Amniotic epithelial cell (primary cell): Measurements from ENCODE around the gene CDC25C.
"Not testable (repeated sequence)": the region's sequence is repeated elsewhere in the genome, so short reads cannot be mapped to it uniquely, and the experiment has no call there.

Experiments
- DNase-seq: peaks from one replicate; pipeline ENCODE4 v3.0.0-alpha.2; 2010; ENCODE audit warnings: low read depth

Gene CDC25C

GRCh38 chr5:138275895-138276294 lies 55.7 kb downstream of the CDC25C start:
- DNase-seq = no peak

GRCh38 chr5:138275379-138275782 lies 56.2 kb downstream of the CDC25C start:
- no peak for DNase-seq

DNA sequence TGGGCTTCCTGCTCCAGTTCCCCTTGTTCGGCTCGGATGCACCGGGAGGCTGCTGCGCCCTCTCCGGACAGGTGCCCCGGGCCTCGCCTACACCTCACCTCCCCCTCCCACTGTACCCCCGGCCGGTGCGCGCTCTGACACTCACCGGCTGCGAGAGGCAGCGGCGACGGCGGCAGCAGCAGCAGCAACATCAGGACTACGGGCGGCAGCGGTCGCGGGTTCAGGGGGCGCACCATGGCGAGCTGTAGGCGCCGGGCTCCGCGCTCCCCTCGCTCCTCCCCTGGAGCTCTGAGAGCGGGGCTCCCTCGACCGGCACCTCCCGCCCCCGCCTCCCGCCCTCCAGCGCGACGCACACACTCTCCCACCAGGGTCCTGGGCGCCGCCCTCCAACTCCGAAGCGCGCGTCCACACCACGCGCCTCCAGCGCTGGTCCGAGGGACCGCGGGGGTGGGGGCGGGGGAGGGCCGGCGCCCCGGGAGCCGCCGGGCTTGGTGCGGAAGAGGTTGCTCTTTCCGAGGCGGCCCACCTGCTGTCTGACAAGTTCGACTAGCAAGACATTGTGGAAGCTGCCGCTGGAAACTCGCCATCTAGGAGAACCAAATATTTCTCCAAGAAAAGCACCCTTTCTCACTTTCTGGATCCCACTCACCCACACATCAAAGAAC lies 57.3 kb downstream of the CDC25C start, which contains the start of gene GFRA3:
GFRA3 (minus strand) TSS at position 433 of the 665 bp plus-strand sequence; CDS start at position 236, 197 bp downstream.
- no peak for DNase-seq

DNA sequence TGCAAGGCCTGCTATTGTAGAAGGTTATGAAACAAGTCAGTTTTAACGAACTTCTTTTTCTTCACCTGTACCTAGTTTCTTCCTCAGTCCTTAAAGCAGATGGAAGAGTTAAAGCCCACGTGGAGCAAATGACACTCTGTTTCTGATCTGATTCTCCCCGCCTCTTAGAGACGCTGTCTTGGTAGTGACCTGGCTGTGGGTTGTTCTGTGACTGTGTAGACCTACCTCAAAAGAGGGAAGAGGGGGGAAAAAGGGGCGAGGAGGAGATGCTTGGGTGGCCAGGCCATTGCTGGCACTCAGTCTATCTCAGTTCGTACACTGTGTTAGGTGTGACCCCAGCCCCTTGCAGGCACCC lies 57.8 kb downstream of the CDC25C start:
- DNase-seq = no peak

- DNase-seq = no peak
Measured at GRCh38 chr5:138272681-138273080, 58.9 kb downstream of the CDC25C start.

GRCh38 chr5:138271281-138271680 lies 60.3 kb downstream of the CDC25C start:
- no peak for DNase-seq

DNA sequence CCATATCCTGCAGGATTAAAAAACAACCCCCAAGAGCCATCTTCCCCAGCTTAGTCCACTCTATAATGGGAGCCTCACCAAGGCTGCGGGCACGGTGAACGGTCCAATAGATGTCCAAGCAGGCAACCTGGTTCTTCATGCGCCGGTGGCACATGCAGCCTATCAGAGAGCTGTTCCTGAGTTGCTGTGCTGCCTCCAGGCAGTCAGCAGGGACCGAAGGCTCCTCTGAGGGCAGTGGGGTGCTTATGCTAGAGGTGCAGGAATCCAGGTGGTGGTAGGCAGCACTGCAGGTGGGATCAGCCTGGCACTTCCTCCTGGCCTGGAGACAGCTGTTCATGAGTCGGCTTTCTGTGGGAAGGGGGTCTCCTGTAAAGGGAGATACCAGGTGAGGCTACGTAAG lies 67.4 kb downstream of the CDC25C start:
- DNase-seq = no peak

DNA sequence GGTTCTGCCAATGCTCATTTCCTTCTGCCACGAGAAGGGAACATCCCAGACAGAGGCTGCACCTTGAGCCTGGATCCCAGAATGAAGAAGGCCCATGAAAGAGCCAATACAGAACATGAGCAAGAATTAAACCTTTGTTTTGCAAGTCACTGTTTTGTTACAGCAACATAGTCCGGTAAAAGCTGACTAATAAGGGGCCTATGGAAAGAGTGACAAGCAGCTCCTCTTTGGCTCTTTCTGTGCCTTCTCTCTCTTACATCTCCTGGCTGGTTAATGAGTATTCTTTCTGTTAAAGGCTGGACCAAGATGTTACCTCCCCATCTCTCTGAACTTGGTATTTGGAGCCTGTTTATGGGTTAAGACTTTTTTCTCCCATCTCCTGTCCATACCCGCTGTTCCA lies 68.0 kb downstream of the CDC25C start:
- DNase-seq = no peak

GRCh38 chr5:138258704-138259292 lies 72.8 kb downstream of the CDC25C start:
- DNase-seq = no peak

GRCh38 chr5:138257583-138257982 lies 74.0 kb downstream of the CDC25C start:
- DNase-seq = no peak

DNA sequence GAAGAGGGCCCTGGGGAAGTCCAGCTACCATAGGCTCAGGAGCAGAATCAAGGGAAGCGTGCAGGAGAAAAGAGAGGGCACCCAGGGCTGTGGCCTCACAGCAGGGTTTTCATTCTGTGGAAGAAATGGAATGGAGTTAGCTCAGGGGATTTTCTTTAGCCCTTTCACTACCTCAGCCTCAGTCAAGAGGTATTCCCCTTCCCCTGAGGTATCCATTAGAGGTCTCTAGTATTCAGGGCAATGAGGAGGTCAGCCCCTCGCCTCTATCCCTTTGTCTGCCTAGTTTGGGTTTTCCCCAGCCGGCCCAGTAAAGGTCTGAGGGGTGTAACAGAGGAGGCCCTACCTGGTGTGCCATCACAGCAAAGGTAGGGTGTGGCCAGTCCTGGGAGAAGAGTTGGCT lies 78.7 kb downstream of the CDC25C start:
- no peak for DNase-seq

- not testable (repeated sequence) for DNase-seq
Measured at GRCh38 chr5:138247800-138248199, 83.8 kb downstream of the CDC25C start.

DNA sequence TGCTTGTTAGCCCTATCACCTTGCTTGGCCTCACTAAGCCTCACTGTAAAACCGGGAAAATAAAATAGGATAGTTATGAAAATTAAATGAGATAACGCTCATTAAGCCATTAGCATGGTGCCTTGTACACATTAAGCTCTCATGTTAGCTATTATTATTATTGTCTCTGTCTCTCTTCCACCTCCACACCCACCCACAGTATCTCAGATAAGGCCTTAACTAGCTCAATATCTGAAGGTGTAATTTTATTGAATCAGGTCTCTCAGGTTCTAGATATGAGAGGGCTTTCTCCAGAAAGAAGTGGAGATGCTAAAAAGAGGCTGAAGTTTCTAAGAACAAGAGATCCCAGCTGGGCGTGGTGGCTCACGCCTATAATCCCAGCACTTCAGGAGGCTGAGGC lies 84.8 kb downstream of the CDC25C start:
- no peak for DNase-seq

DNA sequence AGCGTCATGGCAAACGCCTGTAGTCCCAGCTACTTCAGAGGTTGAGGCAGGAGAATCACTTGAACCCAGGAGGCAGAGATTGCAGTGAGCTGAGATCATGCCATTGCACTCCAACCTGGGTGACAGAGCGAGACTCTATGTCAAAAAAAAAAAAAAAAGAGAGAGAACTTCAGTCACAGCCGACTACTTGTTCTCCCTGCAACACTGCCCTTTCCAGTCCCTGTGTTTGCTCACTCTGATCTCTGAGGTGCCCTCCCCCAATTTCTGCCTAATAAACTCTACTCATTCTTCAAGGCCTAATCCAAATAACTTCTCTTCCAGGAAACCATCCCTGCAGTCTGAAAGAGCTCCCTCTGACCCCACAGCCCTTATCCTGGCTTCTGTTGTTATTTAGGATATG lies 85.3 kb downstream of the CDC25C start:
- no peak for DNase-seq

- DNase-seq = no peak
Measured at GRCh38 chr5:138245717-138246116, 85.9 kb downstream of the CDC25C start.

DNA sequence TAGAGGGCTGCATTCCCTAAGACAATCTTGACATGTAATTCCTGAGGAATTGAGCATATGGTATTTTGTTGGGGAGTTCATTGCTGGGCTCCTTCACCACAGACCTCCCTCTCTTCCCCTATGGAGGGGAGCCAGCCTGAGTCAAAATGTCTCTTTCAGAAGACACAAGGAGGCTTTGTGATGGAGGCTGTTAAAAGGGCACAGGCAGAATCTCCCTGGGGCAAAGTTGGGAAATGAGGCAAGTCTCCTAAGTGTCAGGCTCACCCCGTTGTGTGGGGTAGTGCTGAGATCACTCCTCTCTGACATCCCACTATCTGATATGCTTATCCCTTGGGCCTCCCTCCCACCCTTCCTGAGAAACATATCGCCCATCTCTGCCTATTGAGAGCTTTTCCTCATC lies 87.8 kb downstream of the CDC25C start:
- DNase-seq = no peak

DNA sequence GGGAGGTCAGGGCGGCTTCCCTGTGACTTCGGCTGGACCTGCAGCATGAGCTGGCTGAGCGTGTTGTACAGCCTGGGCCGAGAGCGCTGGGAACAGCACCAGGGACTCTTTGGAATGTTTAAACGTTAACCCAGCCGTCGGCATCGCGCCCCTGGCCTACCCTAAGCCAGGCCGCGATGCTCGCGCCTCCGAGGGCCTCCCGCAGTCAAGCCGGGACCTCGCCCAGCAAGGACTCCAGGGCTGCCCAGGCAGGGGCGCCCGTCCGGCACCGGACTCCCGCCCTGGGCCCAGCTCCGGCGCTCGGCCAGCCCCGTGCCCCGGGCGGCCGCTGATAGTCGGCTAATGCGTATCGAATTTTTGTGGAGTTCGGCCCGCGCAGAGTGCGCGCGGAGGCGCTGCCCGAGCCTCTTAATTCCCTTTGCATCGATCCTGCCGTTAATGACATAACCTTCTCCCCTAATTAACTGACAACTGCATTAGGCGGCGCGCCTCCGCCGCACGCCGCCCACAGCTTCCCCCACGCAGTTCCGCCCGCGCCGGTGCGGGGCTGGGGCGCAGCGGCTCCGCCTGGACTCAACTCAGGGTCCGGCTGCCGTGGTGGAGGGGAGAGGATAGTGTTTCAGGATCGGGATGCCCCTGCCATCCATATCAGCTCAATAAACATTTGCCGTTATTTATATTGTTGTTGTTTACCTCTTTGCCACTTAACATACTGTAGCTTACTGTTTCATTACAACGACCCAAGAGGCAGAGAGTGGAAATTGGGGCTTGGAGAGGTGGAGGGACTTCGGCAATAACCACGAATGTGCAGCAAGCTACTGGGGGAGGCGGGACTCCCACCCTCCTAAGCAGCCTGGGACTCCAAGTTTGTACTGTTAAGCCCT lies 89.7 kb downstream of the CDC25C start:
- DNase-seq = no peak

- DNase-seq = no peak
Measured at GRCh38 chr5:138240650-138241385, 90.8 kb downstream of the CDC25C start.

GRCh38 chr5:138238034-138238433 lies 93.6 kb downstream of the CDC25C start:
- DNase-seq = no peak
